Measurements from ENCODE around the gene PDE4D.
A peak's percentile ranks its signal among the peaks of the same experiment; 100 is the strongest.

Gene PDE4D

GRCh38 chr5:59086024-59086423 lies 807.5 kb downstream of the PDE4D start:
- TF ChIP-seq TAF1 (IDR thresholded peaks at IDR 0.05; ENCODE audit: borderline replicate concordance, insufficient read depth, low read length) (no peak), REST (IDR thresholded peaks at IDR 0.05; ENCODE audit: insufficient read depth in 1 of 2, low read depth in 2 of 2, low read length in 2 of 2) (no peak), FOXP2 (optimal IDR thresholded peaks at IDR 0.05; ENCODE audit: borderline replicate concordance, extremely low read depth, extremely low read length, insufficient read depth) (no peak), SIN3A (IDR thresholded peaks at IDR 0.05; ENCODE audit: borderline replicate concordance, insufficient read depth, low read length) (no peak), POLR2AphosphoS5 (IDR thresholded peaks at IDR 0.05; ENCODE audit: low read depth, low read length) (no peak)

GRCh38 chr5:59081693-59082092 lies 811.8 kb downstream of the PDE4D start:
- TF ChIP-seq REST (IDR thresholded peaks at IDR 0.05; ENCODE audit: insufficient read depth in 1 of 2, low read depth in 2 of 2, low read length in 2 of 2): no peak
- TF ChIP-seq SIN3A (IDR thresholded peaks at IDR 0.05; ENCODE audit: borderline replicate concordance, insufficient read depth, low read length): no peak
- no peak for TF ChIP-seq TAF1 (IDR thresholded peaks at IDR 0.05; ENCODE audit: borderline replicate concordance, insufficient read depth, low read length)
- TF ChIP-seq POLR2AphosphoS5 (IDR thresholded peaks at IDR 0.05; ENCODE audit: low read depth, low read length): no peak
- TF ChIP-seq FOXP2 (optimal IDR thresholded peaks at IDR 0.05; ENCODE audit: borderline replicate concordance, extremely low read depth, extremely low read length, insufficient read depth): no peak

GRCh38 chr5:59079622-59080620 lies 813.6 kb downstream of the PDE4D start:
- TF ChIP-seq POLR2AphosphoS5 (IDR thresholded peaks at IDR 0.05; ENCODE audit: low read depth, low read length) (peak; percentile 6; the same call in 1 of the 2 replicates), SIN3A (IDR thresholded peaks at IDR 0.05; ENCODE audit: borderline replicate concordance, insufficient read depth, low read length) (no peak), REST (IDR thresholded peaks at IDR 0.05; ENCODE audit: insufficient read depth in 1 of 2, low read depth in 2 of 2, low read length in 2 of 2) (no peak), FOXP2 (optimal IDR thresholded peaks at IDR 0.05; ENCODE audit: borderline replicate concordance, extremely low read depth, extremely low read length, insufficient read depth) (peak; percentile 66), TAF1 (IDR thresholded peaks at IDR 0.05; ENCODE audit: borderline replicate concordance, insufficient read depth, low read length) (no peak)

GRCh38 chr5:59071755-59072549 lies 821.6 kb downstream of the PDE4D start:
- TF ChIP-seq REST (IDR thresholded peaks at IDR 0.05; ENCODE audit: insufficient read depth in 1 of 2, low read depth in 2 of 2, low read length in 2 of 2) (no peak), TAF1 (IDR thresholded peaks at IDR 0.05; ENCODE audit: borderline replicate concordance, insufficient read depth, low read length) (no peak), SIN3A (IDR thresholded peaks at IDR 0.05; ENCODE audit: borderline replicate concordance, insufficient read depth, low read length) (no peak), POLR2AphosphoS5 (IDR thresholded peaks at IDR 0.05; ENCODE audit: low read depth, low read length) (no peak), FOXP2 (optimal IDR thresholded peaks at IDR 0.05; ENCODE audit: borderline replicate concordance, extremely low read depth, extremely low read length, insufficient read depth) (no peak)
